Esophagus squamous epithelium (tissue), 4 donors: ENCODE results near the gene ARFGAP1.

ENCODE experiments used
- POLR2A ChIP-seq, 4 donors: fragments of 450-650 bp; IDR thresholded peaks; one replicate each; pipeline ENCODE4 v1.6.1; 2017; ENCODE audit warnings: antibody characterized with exemption in 4 of 4, mild to moderate bottlenecking in 4 of 4, moderate library complexity in 3 of 4
- TF ChIP-seq, protein P1 (sequence below), 6 experiments: fragments of 450-650 bp in 4 of 6; fragments of 200-600 bp in 2 of 6; sonication (generic) in 2 of 6; IDR thresholded peaks; one replicate each; pipeline ENCODE4 v1.5.1; 2016 to 2019; ENCODE audit warnings: antibody characterized with exemption in 6 of 6, mild to moderate bottlenecking in 4 of 6, moderate library complexity in 4 of 6

DNA sequence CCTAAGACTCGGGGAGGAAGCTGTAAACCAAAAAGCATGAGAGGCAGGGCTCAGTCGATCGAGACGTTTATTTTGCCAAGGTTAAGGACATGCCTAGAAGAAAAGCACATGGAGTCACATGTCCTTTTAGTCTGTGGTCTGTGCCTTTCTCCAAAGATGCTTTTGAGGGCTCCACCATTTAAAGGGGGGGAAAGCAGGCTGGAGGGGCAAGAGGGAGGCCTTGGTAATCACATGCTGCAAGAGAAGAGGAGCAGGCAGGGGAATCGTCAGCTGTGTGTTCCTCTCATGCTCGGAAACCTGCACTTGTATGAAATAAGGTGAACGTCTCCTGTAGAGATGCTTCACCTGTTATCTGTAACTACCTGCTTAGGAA is 47.5 kb upstream of the ARFGAP1 start:
- TF ChIP-seq, protein P1, sequence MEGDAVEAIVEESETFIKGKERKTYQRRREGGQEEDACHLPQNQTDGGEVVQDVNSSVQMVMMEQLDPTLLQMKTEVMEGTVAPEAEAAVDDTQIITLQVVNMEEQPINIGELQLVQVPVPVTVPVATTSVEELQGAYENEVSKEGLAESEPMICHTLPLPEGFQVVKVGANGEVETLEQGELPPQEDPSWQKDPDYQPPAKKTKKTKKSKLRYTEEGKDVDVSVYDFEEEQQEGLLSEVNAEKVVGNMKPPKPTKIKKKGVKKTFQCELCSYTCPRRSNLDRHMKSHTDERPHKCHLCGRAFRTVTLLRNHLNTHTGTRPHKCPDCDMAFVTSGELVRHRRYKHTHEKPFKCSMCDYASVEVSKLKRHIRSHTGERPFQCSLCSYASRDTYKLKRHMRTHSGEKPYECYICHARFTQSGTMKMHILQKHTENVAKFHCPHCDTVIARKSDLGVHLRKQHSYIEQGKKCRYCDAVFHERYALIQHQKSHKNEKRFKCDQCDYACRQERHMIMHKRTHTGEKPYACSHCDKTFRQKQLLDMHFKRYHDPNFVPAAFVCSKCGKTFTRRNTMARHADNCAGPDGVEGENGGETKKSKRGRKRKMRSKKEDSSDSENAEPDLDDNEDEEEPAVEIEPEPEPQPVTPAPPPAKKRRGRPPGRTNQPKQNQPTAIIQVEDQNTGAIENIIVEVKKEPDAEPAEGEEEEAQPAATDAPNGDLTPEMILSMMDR (IDR thresholded peaks at IDR 0.05) = no peak
- TF ChIP-seq POLR2A (IDR thresholded peaks at IDR 0.05) = no peak
